OCI-M2 (cell line): ENCODE results near the gene PMP22.
"Not testable (repeated sequence)": the region's sequence is repeated elsewhere in the genome, so short reads cannot be mapped to it uniquely, and the experiment has no call there.

ENCODE experiments used
- DNase-seq: peaks from one replicate; lab custom pipeline; 2025; ENCODE audit not compliant: unreplicated experiment; lab: John Stamatoyannopoulos, UW

The PMP22 gene

DNA sequence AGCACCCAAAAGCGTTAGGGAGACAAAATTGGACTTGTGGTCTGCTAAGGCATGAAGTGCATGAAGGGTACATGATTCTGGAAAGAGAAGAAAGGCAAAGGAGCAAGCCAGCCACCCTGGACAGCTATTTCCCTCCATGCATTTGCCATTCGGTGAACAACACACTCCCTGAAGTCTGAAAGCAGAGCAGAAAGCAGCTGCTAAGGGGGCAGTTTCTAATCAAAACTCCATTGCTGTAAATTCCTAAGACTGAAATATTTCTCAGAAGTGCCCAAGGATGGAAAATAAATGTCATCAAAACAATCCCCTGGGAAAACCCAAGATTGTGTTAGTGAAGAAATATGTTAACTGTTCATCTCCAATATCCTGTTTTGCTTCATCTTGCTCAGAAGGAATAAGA lies 44.3 kb downstream of the PMP22 start:
- no peak for DNase-seq

DNA sequence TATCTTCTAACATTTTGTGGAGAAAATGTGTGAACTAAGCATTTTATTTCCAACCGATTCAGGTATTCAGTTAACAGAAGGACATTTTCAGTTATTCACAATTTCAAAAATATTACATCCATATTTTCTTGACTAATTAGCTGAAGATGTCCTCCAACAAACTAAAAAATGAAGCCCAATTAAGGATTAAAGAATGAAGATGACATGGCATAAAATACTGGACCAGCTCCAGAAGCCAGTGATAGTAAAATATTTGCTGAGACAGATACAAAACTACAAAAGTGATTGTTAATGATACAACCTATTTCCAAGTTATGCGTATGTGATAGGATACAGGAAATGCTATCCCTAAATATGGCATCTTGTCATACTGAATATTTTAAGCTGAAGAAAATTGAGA lies 48.6 kb downstream of the PMP22 start:
- no peak for DNase-seq

DNA sequence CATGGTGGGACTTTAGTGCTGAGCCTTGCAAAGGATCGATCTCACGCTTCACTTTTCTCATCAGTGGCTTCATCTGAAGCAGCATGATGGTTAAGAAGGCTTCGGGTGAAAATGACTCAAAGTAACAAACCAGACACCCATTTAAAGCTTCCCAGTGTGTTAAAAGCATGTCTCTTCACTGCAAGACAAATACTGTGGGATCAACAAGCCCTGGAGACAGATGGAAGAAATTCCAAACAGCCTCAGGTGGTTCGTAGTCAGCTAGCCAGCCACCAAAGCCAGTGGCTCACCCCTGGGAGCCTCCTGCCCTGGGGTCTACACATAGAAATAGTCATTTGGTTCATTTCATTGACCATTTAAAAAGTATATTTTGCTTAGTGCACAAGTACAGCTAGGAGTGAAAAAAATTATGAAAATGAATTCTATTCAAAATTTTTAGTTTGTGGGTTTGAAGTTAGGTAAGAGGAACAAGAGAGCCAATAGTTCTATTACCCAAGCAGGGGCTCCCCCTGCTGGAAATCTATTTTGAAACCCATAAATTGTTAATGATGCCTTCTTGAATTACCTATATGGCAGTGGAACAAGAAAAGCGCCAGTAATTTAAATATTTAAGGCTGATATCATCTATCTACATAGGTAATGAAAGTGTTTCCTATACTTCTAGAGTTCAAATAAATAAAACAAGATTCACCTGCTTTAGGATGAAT lies 51.6 kb downstream of the PMP22 start:
- DNase-seq: no peak

DNA sequence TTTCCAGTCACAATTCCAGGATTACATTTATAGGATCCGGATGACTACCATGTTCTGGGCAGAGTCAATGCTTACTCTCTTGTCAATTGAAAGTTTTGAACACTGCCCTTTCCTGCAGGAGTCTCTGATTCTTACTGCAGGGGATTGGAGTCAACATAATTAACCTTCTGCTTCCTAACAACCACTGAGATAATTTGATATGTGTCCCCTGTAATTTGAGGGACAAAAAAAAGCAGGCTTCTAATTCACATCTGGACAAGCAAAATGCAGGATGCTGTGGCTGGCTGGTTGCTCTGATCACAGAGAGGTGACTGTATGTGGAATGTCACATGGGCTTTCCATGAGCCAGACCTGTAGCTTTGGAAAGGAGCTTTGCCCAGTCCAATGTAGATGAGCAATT lies 54.9 kb downstream of the PMP22 start:
- DNase-seq: no peak

DNA sequence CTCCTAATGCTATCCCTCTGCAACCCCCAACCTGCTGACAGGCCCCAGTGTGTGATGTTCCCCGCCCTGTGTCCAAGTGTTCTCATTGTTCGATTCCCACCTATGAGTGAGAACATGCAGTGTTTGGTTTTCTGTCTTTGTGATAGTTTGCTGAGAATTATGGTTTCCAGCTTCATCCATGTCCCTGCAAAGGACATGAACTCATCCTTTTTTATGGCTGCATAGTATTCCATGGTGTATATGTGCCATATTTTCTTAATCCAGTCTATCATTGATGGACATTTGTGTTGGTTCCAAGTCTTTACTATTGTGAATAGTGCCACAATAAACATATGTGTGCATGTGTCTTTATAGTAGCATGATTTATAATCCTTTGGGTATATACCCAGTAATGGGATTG lies 62.1 kb downstream of the PMP22 start:
- not testable (repeated sequence) for DNase-seq

DNA sequence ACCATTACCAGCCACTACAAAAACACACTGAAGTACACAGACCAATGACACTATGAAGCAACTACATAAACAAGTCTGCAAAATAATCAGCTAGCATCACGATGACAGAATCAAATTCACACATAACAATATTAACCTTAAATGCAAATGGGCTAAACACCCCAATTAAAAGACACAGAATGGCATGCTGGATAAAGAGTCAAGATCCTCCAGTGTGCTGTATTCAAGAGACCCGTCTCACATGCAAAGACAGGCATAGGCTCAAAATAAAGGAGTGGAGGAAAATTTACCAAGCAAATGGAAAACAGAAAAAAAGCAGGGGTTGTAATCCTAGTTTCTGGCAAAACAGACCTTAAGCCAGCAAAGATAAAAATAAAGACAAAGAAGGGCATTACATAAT lies 64.6 kb downstream of the PMP22 start:
- not testable (repeated sequence) for DNase-seq

DNA sequence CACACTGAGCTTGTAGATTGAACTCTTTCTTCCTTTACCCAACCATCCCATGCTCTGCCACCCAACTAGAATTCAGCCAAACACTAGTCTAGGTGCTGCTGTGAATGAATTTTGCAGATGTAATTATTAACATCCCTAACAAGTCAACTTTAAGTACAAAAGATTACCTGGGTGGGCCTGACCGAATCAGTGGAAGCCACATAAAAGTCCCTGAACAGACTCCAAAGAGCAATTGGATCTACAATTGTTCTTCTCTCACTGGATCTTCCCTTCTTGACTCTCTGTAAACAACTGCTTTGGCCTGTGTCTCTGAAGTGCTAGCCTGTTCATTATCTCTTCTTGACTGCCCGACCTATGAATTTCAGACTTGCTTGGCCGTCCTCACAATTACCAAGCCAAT lies 67.9 kb downstream of the PMP22 start:
- no peak for DNase-seq

DNA sequence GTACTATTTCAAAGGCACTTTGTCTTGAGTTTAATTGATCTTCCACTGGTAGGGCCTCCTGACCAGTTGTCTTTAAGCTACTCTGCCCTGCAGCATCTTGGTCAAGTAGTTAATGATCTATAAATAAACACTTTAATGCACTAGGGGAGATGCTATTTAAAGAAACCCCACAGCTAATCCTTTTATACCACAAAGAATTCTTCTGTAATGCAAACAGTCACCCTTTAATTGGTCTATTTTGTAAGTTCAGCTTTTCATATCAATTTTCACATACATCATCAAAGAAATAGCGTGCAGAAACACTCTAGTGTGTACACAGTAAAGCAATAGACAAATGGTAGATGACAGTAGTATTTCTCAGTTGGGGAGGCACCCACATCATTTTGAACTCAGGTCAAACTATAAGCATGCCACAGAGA lies 70.3 kb downstream of the PMP22 start:
- no peak for DNase-seq

DNA sequence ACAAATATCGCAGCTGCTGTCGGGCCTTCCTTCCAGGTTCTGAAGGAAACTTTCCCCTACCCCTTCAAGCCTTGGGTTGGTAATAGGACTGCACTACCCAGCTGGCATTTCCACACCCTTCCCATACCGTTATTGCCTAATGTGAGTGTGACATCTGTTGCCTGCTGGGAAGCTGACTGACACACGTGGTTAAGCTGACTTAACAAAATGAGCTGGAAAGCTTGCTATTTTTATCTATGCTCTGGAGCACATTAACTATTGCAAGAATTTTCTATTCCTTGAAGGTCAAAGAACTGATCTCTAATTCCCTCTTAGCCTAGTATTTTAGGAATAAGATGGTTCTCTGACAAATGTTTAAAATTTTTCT lies 79.5 kb downstream of the PMP22 start:
- no peak for DNase-seq

DNA sequence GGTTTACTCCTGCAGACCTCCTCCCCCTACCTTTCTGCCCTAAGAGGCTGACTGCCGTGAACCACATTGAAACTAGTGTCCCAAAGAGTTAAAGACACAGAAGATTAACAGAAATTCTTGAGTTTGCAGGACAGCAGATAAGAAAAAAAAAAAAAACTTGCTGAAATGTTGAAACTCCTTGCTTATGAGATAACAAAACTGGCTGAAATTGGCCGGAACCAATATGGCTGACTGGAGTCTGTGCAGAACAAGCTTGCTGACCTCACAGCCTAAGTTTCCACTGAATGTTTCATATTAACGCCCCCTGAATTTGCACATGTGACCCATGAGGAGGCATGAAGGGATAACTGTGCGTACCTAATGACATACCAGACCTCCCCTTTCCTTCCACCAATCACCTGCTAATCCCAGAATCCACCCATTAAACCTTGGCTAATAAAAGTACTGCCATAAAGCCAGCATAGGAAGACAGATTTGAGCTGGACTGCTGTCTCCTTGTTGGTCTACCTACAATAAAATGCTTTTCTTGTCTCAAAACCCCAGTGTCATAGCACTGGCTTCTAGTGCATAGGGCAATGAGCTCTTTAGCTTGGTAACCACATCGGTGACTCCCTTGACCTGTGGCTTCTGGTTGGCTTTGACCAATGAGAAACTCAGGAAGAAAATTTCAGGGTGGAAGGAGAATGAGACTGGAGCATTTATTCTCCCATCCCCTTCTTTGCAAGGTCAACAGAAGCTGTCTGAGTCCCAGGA lies 80.1 kb downstream of the PMP22 start:
- no peak for DNase-seq

DNA sequence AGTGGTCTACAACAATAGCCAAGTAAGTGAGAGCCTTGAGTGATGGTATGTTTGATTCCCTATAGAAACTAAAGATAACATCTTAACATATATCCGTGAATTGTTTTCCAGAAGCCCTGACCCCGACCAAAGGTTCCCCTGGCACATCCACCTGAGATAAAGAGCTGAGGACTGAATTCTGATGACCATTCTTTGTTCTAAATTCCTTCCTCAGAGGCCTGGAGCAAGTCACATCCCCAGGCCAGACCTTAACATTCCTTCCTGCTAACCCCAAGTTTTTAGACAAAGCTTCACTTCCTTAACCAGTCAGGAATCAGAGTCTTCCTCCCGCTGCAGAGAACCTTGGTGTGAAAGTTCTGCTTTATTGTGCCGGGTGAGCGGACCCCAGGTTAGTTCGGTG lies 83.3 kb downstream of the PMP22 start:
- no peak for DNase-seq

DNA sequence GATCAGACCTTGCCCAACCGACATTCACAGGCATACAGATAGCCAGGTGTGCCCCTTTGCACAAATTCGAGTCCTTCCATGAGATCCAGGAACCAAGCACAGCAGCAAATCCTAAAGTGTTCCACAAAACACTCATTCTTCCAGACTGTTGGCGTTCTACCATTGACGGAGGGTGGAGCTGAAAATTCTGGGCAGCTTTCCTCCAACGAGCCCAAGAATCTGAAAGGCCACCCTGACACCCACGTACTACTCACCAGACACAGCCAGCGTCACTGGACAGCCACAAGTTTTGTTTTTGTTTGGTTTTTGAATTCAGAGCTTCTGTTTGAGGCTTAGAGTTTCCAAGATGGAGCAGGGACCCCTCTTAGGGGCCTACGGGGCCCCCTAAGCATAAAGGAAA lies 83.8 kb downstream of the PMP22 start:
- no peak for DNase-seq

DNA sequence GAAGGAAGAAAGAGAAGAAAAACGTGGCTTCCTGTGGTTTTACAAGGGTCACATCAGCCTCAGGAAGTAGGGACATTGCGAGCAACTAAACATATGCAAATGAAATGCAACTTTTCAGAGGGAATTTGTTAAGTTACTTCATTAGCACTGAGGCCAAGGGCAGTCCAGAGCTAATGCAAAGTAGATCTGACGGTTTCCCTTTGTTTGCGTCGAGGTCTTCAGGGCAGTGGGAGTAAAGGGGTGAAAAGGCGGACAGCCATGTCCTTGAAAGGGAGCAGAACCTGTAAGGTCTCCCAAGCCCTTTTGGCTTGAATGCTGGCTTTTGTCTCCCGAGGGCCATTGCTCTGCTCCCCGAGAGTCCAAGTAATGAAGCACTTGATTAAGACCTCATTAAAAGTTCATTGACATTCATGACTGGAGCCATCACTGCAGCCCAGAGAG lies 85.0 kb downstream of the PMP22 start:
- no peak for DNase-seq
